ENCODE results near the gene CD200. TPM values are rescaled to one million over a fixed set of nuclear protein-coding genes. Genes with fewer than 3 reads are reported as not detected.
"Not testable (repeated sequence)": the region's sequence is repeated elsewhere in the genome, so short reads cannot be mapped to it uniquely, and the experiment has no call there.

The CD200 gene
- total RNA-seq, 8 experiments from 2014 or later = 1.0 to 79.1 (median 65.7) TPM; not detected in 1

DNA sequence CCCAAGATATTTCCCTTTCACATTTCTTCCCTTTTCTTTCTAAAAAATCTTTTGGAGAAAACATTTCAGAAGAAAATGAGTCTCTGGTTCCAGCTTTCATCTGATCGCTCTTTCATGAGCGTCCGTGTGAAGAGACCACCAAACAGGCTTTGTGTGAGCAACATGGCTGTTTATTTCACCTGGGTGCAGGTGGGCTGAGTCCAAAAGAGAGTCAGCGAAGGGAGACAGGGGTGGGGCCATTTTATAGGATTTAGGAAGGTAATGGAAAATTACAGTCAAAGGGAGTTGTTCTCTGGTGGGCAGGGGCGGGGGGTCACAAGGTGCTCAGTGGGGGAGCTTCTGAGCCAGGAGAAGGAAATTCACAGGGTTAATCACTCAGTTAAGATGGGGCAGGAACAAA lies 67.4 kb downstream of the CD200 start:
- H3K27ac ChIP-seq; H3K4me1 ChIP-seq (replicated peaks in 1 of 2); H3K4me3 ChIP-seq; ATAC-seq (replicated peaks in 6 of 8); in situ Hi-C loops (cut with MboI; ENCODE audit: low pct_unique_long_range_greater_than_20kb in 2 of 9, low sequenced_read_pairs in 9 of 9, unreplicated experiment in 9 of 9): not testable (repeated sequence)
- 33 to 93% (median 82%) methylated on average over 1 to 3 of the region's 5 CpGs; no CpG with 5 or more reads in 6 of the 10 experiments for WGBS, 10 experiments

GRCh38 chr3:112401617-112402016 lies 68.7 kb downstream of the CD200 start:
- Histone ChIP-seq H3K27ac (no peak overlapping the region), H3K4me3 (no peak overlapping the region), H3K4me1 (replicated peaks in 1 of 2) (no peaks in the 10 kb centered on the region)
- in situ Hi-C loops (cut with MboI; ENCODE audit: low pct_unique_long_range_greater_than_20kb in 2 of 9, low sequenced_read_pairs in 9 of 9, unreplicated experiment in 9 of 9) = no loop called here
- ATAC-seq (replicated peaks in 6 of 8) = no peak
- WGBS, 10 experiments = 50 to 100% (median 100%) methylated on average over 1 to 2 of the region's 2 CpGs; no CpG with 5 or more reads in 3 of the 10 experiments

DNA sequence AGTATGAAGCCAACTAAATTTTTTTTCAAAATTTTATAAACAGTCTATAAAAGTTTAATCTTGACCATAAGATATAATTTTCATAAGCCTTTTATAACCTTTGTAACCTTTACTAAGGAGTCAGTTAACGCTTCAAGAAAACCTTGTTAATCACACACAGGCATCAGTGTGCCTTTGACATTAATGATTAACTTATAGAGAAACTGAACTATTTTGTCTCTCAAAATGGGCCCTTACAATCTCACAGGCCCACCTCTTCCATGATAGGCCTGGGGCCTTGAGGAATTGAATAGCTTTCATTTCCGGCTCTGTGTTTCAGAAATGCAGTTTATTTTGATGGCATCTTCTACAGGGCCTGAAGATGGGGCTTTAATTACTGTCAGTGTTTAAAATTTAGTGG lies 70.1 kb downstream of the CD200 start:
- ATAC-seq (replicated peaks in 6 of 8) = no peak
- Histone ChIP-seq H3K4me1 (replicated peaks in 1 of 2) (no peaks in the 10 kb centered on the region), H3K27ac (no peak overlapping the region)

DNA sequence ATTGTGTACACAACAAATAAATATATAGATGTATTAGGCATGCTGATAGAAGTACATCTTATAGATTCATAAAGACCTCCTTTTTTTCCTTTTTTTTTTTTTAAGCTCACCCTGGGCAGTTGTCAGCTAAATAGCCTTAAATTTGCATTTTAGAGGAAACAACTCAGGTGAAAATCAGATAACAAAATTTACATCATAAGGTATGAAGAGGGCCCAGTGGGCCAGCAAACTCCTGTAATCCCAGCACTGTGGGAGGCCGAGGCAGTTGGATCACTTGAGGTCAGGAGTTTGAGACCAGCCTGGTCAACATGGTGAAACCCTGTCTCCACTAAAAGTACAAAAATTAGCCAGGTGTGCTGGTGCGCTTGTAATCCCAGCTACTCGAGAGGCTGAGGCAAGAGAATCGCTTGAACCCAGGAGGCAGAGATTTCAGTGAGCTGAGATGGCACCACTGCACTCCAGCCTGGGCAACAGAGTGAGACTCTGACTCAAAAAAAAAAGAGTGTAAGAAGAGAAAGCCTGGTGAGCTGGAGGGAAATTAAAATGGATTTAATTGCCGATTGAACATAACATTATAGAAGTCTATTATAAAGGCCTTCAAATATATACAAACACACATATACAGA lies 72.1 kb downstream of the CD200 start:
- WGBS, 10 experiments = 31 to 90% (median 62%) methylated on average over 1 to 4 of the region's 5 CpGs; no CpG with 5 or more reads in 2 of the 10 experiments
- H3K4me3 ChIP-seq; H3K27ac ChIP-seq; H3K4me1 ChIP-seq (replicated peaks in 1 of 2); in situ Hi-C loops (cut with MboI; ENCODE audit: low pct_unique_long_range_greater_than_20kb in 2 of 9, low sequenced_read_pairs in 9 of 9, unreplicated experiment in 9 of 9); ATAC-seq (replicated peaks in 6 of 8): not testable (repeated sequence)

More for the DNA sequence above, 70.1 kb downstream of the CD200 start:
- in situ Hi-C loops (cut with MboI; ENCODE audit: low pct_unique_long_range_greater_than_20kb in 2 of 9, low sequenced_read_pairs in 9 of 9, unreplicated experiment in 9 of 9) = no loop called here
- no peak overlapping the region for H3K4me3 ChIP-seq
- WGBS, 10 experiments = 58 to 100% (median 81%) methylated on average over 1 to 2 of the region's 2 CpGs; no CpG with 5 or more reads in 1 of the 10 experiments

GRCh38 chr3:112405845-112406244 lies 72.9 kb downstream of the CD200 start:
- in situ Hi-C loops (cut with MboI; ENCODE audit: low pct_unique_long_range_greater_than_20kb in 2 of 9, low sequenced_read_pairs in 9 of 9, unreplicated experiment in 9 of 9) = no loop called here
- H3K4me3 ChIP-seq = no peak overlapping the region
- no peaks in the 10 kb centered on the region for H3K4me1 ChIP-seq (replicated peaks in 1 of 2)
- no peak overlapping the region for H3K27ac ChIP-seq
- ATAC-seq (replicated peaks in 6 of 8) = no peak
- WGBS, 10 experiments = 7 to 100% (median 95%) methylated on average over 1 to 4 of the region's 4 CpGs; no CpG with 5 or more reads in 1 of the 10 experiments

GRCh38 chr3:112407214-112407887 lies 74.4 kb downstream of the CD200 start:
- 0 to 62% (median 51%) methylated on average over 1 to 4 of the region's 6 CpGs; no CpG with 5 or more reads in 2 of the 10 experiments for WGBS, 10 experiments
- no peak for ATAC-seq (replicated peaks in 6 of 8)
- in situ Hi-C loops (cut with MboI; ENCODE audit: low pct_unique_long_range_greater_than_20kb in 2 of 9, low sequenced_read_pairs in 9 of 9, unreplicated experiment in 9 of 9) = no loop called here

GRCh38 chr3:112407888-112408702 lies 75.1 kb downstream of the CD200 start:
- H3K4me1 ChIP-seq (replicated peaks in 1 of 2) = no peaks in the 10 kb centered on the region
- H3K27ac ChIP-seq = no peak overlapping the region
- H3K4me3 ChIP-seq = no peak overlapping the region
- no peak for ATAC-seq (replicated peaks in 6 of 8)
- 46 to 100% (median 83%) methylated on average over 1 to 2 of the region's 2 CpGs; no CpG with 5 or more reads in 2 of the 10 experiments for WGBS, 10 experiments
- in situ Hi-C loops (cut with MboI; ENCODE audit: low pct_unique_long_range_greater_than_20kb in 2 of 9, low sequenced_read_pairs in 9 of 9, unreplicated experiment in 9 of 9) = no loop called here

More at GRCh38 chr3:112407214-112407887, 74.4 kb downstream of the CD200 start:
- Histone ChIP-seq H3K27ac (no peak overlapping the region), H3K4me1 (replicated peaks in 1 of 2) (no peaks in the 10 kb centered on the region), H3K4me3 (no peak overlapping the region)

- in situ Hi-C loops (cut with MboI; ENCODE audit: low pct_unique_long_range_greater_than_20kb in 2 of 9, low sequenced_read_pairs in 9 of 9, unreplicated experiment in 9 of 9) = no loop called here
- no peak for ATAC-seq (replicated peaks in 6 of 8)
- H3K4me1 ChIP-seq (replicated peaks in 1 of 2) = no peaks in the 10 kb centered on the region
- WGBS, 10 experiments = 12 to 100% (median 56%) methylated on average over 1 to 4 of the region's 4 CpGs; no CpG with 5 or more reads in 2 of the 10 experiments
- H3K4me3 ChIP-seq = no peak overlapping the region
- no peak overlapping the region for H3K27ac ChIP-seq
These were observed 76.1 kb downstream of the CD200 start for GRCh38 chr3:112409041-112409440.

DNA sequence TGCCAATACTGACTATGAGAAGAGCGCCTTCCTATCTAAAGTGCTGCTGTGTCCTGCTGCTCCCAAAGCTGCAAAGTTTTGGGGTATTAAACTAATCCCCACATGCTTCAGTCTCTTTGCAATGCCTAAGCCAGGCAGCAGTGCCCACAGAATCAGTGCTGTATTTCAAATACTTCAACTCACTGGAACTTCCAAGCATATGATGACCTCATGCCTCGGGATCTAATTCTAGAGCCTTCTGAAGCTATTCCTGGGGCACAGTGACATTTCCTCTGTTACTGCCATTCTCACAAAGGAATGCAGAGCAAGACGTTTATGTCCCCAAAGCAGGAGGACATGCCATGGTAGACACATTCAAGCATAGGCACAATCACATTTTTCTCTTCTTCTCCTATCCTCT lies 78.5 kb downstream of the CD200 start:
- H3K4me1 ChIP-seq (replicated peaks in 1 of 2) = no peaks in the 10 kb centered on the region
- H3K4me3 ChIP-seq = no peak overlapping the region
- no peak for ATAC-seq (replicated peaks in 6 of 8)
- in situ Hi-C loops (cut with MboI; ENCODE audit: low pct_unique_long_range_greater_than_20kb in 2 of 9, low sequenced_read_pairs in 9 of 9, unreplicated experiment in 9 of 9) = no loop called here
- WGBS, 10 experiments = 30 to 100% (median 88%) methylated on average over 1 to 3 of the region's 3 CpGs; no CpG with 5 or more reads in 2 of the 10 experiments
- H3K27ac ChIP-seq = no peak overlapping the region

Other genes with a start within 250 kb of the CD200 start
- 1 to 10 TPM in 3 of 8 experiments, under 1 TPM in 5; 0.11 to 4.4 (median 0.45) TPM for gene C3orf52, start 246.8 kb upstream of the CD200 start, total RNA-seq
- gene GCSAM, start 199.9 kb upstream of the CD200 start, total RNA-seq = under 1 TPM in 5 of 8 experiments, not detected in 3; 0.13 to 0.38 (median 0.36) TPM
- gene SLC9C1, start 38.9 kb upstream of the CD200 start, total RNA-seq = under 1 TPM in 2 of 8 experiments, not detected in 6; 0.05 to 0.27 TPM
- gene BTLA, start 166.3 kb downstream of the CD200 start, total RNA-seq = 10 to 100 TPM in 1 of 8 experiments, 1 to 10 TPM in 2, under 1 TPM in 5; 0.05 to 10.2 (median 0.35) TPM
- gene ATG3, start 228.8 kb downstream of the CD200 start, total RNA-seq = 10 to 100 TPM; 37.0 to 66.2 (median 48.8) TPM
- 10 to 100 TPM; 16.0 to 45.5 (median 27.1) TPM for gene SLC35A5, start 228.9 kb downstream of the CD200 start, total RNA-seq

All from motor neuron (in vitro differentiated cells).